GM23338 (cell line): ENCODE measurements around the gene BAG3. TPM values are rescaled to one million over a fixed set of nuclear protein-coding genes. Genes with fewer than 3 reads are reported as not detected.

Experiments
- ATAC-seq: fragments of 200-7000 bp; cut with Tn5 transposase; 3 replicates; pipeline ENCODE4 v1.9.1; 2020
- DNase-seq: peaks from one replicate; pipeline ENCODE4 v3.0.0-alpha.2; 2015; ENCODE audit warnings: low spot score
- H2AFZ ChIP-seq: fragments of 200-600 bp; sonication (generic); 2 replicates; pipeline ENCODE4 v1.8.0; 2016; ENCODE audit warnings: antibody characterized with exemption, mild to moderate bottlenecking, moderate library complexity
- H3F3A ChIP-seq: fragments of 200-600 bp; sonication (generic); replicated peaks from 2 replicates; pipeline ENCODE4 v1.8.0; 2017; ENCODE audit warnings: antibody characterized with exemption, mixed run types, low read depth
- H3K27ac ChIP-seq: fragments of 200-600 bp; sonication (generic); 2 replicates; pipeline ENCODE4 v1.6.1; 2016; ENCODE audit warnings: low read depth
- H3K27me3 ChIP-seq: fragments of 200-600 bp; sonication (generic); 2 replicates; pipeline ENCODE4 v1.8.0; 2016; ENCODE audit warnings: mild to moderate bottlenecking, mixed run types, moderate library complexity; ENCODE audit not compliant: insufficient read depth
- H3K36me3 ChIP-seq: fragments of 200-600 bp; sonication (generic); 2 replicates; pipeline ENCODE4 v1.8.0; 2016; ENCODE audit warnings: mild to moderate bottlenecking; ENCODE audit not compliant: insufficient read depth
- H3K4me1 ChIP-seq: fragments of 200-600 bp; sonication (generic); 2 replicates; pipeline ENCODE4 v1.8.0; 2016; ENCODE audit warnings: mild to moderate bottlenecking, moderate library complexity; ENCODE audit not compliant: insufficient read depth
- H3K4me2 ChIP-seq: fragments of 200-600 bp; sonication (generic); 2 replicates; pipeline ENCODE4 v1.7.1; 2017; ENCODE audit warnings: mixed run types
- H3K4me3 ChIP-seq: fragments of 200-600 bp; sonication (generic); 2 replicates; pipeline ENCODE4 v1.6.1; 2016; ENCODE audit warnings: mixed run types
- H3K79me2 ChIP-seq: fragments of 200-600 bp; sonication (generic); replicated peaks from 2 replicates; pipeline ENCODE4 v1.8.0; 2017; ENCODE audit warnings: mild to moderate bottlenecking; ENCODE audit not compliant: insufficient read depth
- H3K9me2 ChIP-seq: fragments of 200-600 bp; sonication (generic); 2 replicates; pipeline ENCODE4 v1.8.0; 2017; ENCODE audit not compliant: insufficient read depth
- H4K20me1 ChIP-seq: fragments of 200-600 bp; sonication (generic); replicated peaks from 2 replicates; pipeline ENCODE4 v1.8.0; 2017; ENCODE audit warnings: mild to moderate bottlenecking; ENCODE audit not compliant: insufficient read depth
- H3K27ac Mint-ChIP-seq: 2 replicates; pipeline ENCODE4 v1.8.0; 2020; ENCODE audit warnings: inconsistent platforms, mild to moderate bottlenecking, moderate library complexity, mixed read lengths
- H3K27me3 Mint-ChIP-seq: 3 replicates; pipeline ENCODE4 v1.8.0; 2022; ENCODE audit warnings: low read depth, mild to moderate bottlenecking, moderate library complexity, mixed read lengths, inconsistent platforms; ENCODE audit not compliant: insufficient read depth, poor library complexity
- H3K36me3 Mint-ChIP-seq: 3 replicates; pipeline ENCODE4 v1.8.0; 2021; ENCODE audit warnings: low read depth, mild to moderate bottlenecking, inconsistent platforms, moderate library complexity, mixed read lengths
- H3K4me1 Mint-ChIP-seq: 3 replicates; pipeline ENCODE4 v1.8.0; 2020; ENCODE audit warnings: mild to moderate bottlenecking, inconsistent platforms, mixed read lengths
- H3K4me3 Mint-ChIP-seq: 3 replicates; pipeline ENCODE4 v1.8.0; 2021; ENCODE audit warnings: moderate library complexity, mild to moderate bottlenecking, inconsistent platforms, mixed read lengths
- H3K9me3 Mint-ChIP-seq: 3 replicates; pipeline ENCODE4 v1.8.0; 2020; ENCODE audit warnings: moderate library complexity, mild to moderate bottlenecking, inconsistent platforms, mixed read lengths
- CREB1 ChIP-seq: fragments of 250-450 bp; sonication (Bioruptor Pico); IDR thresholded peaks from 2 replicates; pipeline ENCODE4 v1.5.0; 2020; ENCODE audit warnings: low read depth, mild to moderate bottlenecking, moderate library complexity
- ETS1 ChIP-seq: IDR thresholded peaks from 2 replicates; pipeline ENCODE4 v1.6.1; 2016; ENCODE audit warnings: antibody characterized with exemption
- EZH2 ChIP-seq: fragments of 200-600 bp; sonication (generic); IDR thresholded peaks from one replicate; pipeline ENCODE4 v1.8.0; 2017; ENCODE audit warnings: antibody characterized with exemption, mild to moderate bottlenecking, low read depth; ENCODE audit not compliant: unreplicated experiment
- EZH2phosphoT487 ChIP-seq: fragments of 200-600 bp; sonication (generic); IDR thresholded peaks from one replicate; pipeline ENCODE4 v1.8.1; 2018; ENCODE audit warnings: antibody characterized with exemption; ENCODE audit not compliant: unreplicated experiment
- JUNB ChIP-seq: IDR thresholded peaks from one replicate; pipeline ENCODE4 v1.6.1; 2016; ENCODE audit warnings: antibody characterized with exemption; ENCODE audit not compliant: unreplicated experiment
- NANOG ChIP-seq: IDR thresholded peaks from 2 replicates; pipeline ENCODE4 v1.6.1; 2016; ENCODE audit warnings: antibody characterized with exemption, borderline replicate concordance
- POLR2AphosphoS5 ChIP-seq: IDR thresholded peaks from 2 replicates; pipeline ENCODE4 v1.6.1; 2016; ENCODE audit warnings: antibody characterized with exemption, low read depth
- STAT1 ChIP-seq: IDR thresholded peaks from one replicate; pipeline ENCODE4 v1.6.1; 2016; ENCODE audit warnings: antibody characterized with exemption; ENCODE audit not compliant: unreplicated experiment
- ZNF114 ChIP-seq: fragments of 250-450 bp; sonication (Bioruptor Pico); IDR thresholded peaks from 2 replicates; pipeline ENCODE4 v1.5.0; 2020; ENCODE audit warnings: mild to moderate bottlenecking, moderate library complexity
- ZNF331 ChIP-seq: fragments of 250-450 bp; sonication (Bioruptor Pico); IDR thresholded peaks from 2 replicates; pipeline ENCODE4 v1.5.0; 2020; ENCODE audit warnings: low read depth, mild to moderate bottlenecking, moderate library complexity
- ZNF462 ChIP-seq: fragments of 250-450 bp; sonication (Bioruptor Pico); IDR thresholded peaks from 2 replicates; pipeline ENCODE4 v1.5.0; 2020; ENCODE audit warnings: mild to moderate bottlenecking, moderate library complexity
- polyA plus RNA-seq: library from polyadenylated mRNA; unstranded; fragments of >200 nt; fragmentation: Nextera tagmentation; extraction: Ambion mirVana; gene quantifications from 2 replicates; pipeline ENCODE4 v1.2.1, GENCODE V29; 2016
- total RNA-seq: library from RNA; depleted of rRNA; stranded (reverse); fragments of >200 nt; shearing (Covaris generic); gene quantifications from 2 replicates; pipeline ENCODE4 v1.2.3, GENCODE V29; 2014
- TF ChIP-seq, protein P1 (sequence below): IDR thresholded peaks from one replicate; pipeline ENCODE4 v1.6.1; 2018; ENCODE audit warnings: antibody characterized with exemption; ENCODE audit not compliant: unreplicated experiment
- TF ChIP-seq, protein P2 (sequence below), 2 experiments: fragments of 200-600 bp in 1 of 2; sonication (generic) in 1 of 2; conservative IDR thresholded peaks; 2 replicates each; pipeline versions ENCODE4 v1.5.1 to v1.6.1; 2016 to 2017; ENCODE audit warnings: antibody characterized with exemption in 2 of 2, low read depth in 2 of 2, mild to moderate bottlenecking in 2 of 2, moderate library complexity in 1 of 2

BAG3 gene
- total and polyA plus RNA-seq, 2 experiments from 2014 or later: 8.2 to 8.4 TPM

- peaks cover 5% of the 10 kb centered on the region; the same call in 1 of the 2 replicates for H3K4me1 ChIP-seq
- Mint-ChIP-seq H3K9me3 (peaks cover 24% of the 10 kb centered on the region), H3K4me3 (no peak overlapping the region), H3K36me3 (peaks cover 17% of the 10 kb centered on the region), H3K4me1 (peaks cover 10% of the 10 kb centered on the region), H3K27me3 (peaks cover 8% of the 10 kb centered on the region), H3K27ac (peak overlapping the region; percentile 13)
- 0 out of 2 replicates have a peak, but pooled peaks cover 7% of the 10 kb centered on the region for H3K9me2 ChIP-seq
- no peak overlapping the region for H3K4me2 ChIP-seq
- peak overlapping the region; percentile 94 for H2AFZ ChIP-seq
- no peaks in the 10 kb centered on the region for H3K27me3 ChIP-seq
- no peaks in the 10 kb centered on the region for H4K20me1 ChIP-seq
- ATAC-seq: peak; percentile 49
- no peak for DNase-seq
- H3F3A ChIP-seq: no peaks in the 10 kb centered on the region
- H3K36me3 ChIP-seq: 0 out of 2 replicates have a peak, but pooled peaks cover 2% of the 10 kb centered on the region
- peak overlapping the region; percentile 51; the same call in 1 of the 2 replicates for H3K27ac ChIP-seq
- no peak overlapping the region for H3K4me3 ChIP-seq
- TF ChIP-seq, protein P1, sequence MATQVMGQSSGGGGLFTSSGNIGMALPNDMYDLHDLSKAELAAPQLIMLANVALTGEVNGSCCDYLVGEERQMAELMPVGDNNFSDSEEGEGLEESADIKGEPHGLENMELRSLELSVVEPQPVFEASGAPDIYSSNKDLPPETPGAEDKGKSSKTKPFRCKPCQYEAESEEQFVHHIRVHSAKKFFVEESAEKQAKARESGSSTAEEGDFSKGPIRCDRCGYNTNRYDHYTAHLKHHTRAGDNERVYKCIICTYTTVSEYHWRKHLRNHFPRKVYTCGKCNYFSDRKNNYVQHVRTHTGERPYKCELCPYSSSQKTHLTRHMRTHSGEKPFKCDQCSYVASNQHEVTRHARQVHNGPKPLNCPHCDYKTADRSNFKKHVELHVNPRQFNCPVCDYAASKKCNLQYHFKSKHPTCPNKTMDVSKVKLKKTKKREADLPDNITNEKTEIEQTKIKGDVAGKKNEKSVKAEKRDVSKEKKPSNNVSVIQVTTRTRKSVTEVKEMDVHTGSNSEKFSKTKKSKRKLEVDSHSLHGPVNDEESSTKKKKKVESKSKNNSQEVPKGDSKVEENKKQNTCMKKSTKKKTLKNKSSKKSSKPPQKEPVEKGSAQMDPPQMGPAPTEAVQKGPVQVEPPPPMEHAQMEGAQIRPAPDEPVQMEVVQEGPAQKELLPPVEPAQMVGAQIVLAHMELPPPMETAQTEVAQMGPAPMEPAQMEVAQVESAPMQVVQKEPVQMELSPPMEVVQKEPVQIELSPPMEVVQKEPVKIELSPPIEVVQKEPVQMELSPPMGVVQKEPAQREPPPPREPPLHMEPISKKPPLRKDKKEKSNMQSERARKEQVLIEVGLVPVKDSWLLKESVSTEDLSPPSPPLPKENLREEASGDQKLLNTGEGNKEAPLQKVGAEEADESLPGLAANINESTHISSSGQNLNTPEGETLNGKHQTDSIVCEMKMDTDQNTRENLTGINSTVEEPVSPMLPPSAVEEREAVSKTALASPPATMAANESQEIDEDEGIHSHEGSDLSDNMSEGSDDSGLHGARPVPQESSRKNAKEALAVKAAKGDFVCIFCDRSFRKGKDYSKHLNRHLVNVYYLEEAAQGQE: no peak
- TF ChIP-seq EZH2phosphoT487: no peak
- no peak for TF ChIP-seq ZNF114 (CRISPR knock-in tag)
- TF ChIP-seq ZNF462 (CRISPR knock-in tag): no peak
- no peak for TF ChIP-seq ETS1
- no peak for TF ChIP-seq EZH2
- TF ChIP-seq JUNB: no peak
- no peak for TF ChIP-seq POLR2AphosphoS5
- TF ChIP-seq, protein P2, sequence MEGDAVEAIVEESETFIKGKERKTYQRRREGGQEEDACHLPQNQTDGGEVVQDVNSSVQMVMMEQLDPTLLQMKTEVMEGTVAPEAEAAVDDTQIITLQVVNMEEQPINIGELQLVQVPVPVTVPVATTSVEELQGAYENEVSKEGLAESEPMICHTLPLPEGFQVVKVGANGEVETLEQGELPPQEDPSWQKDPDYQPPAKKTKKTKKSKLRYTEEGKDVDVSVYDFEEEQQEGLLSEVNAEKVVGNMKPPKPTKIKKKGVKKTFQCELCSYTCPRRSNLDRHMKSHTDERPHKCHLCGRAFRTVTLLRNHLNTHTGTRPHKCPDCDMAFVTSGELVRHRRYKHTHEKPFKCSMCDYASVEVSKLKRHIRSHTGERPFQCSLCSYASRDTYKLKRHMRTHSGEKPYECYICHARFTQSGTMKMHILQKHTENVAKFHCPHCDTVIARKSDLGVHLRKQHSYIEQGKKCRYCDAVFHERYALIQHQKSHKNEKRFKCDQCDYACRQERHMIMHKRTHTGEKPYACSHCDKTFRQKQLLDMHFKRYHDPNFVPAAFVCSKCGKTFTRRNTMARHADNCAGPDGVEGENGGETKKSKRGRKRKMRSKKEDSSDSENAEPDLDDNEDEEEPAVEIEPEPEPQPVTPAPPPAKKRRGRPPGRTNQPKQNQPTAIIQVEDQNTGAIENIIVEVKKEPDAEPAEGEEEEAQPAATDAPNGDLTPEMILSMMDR (conservative IDR thresholded peaks at IDR 0.05; ENCODE audit: low read depth in 2 of 2): no peak
- TF ChIP-seq STAT1: no peak
- TF ChIP-seq ZNF331 (CRISPR knock-in tag): no peak
- TF ChIP-seq CREB1 (CRISPR knock-in tag): no peak
- no peak for TF ChIP-seq NANOG
- no peaks in the 10 kb centered on the region for H3K79me2 ChIP-seq
Measured at GRCh38 chr10:119715628-119716505, 64.7 kb downstream of the BAG3 start.
